OCI-LY3 (cell line): ENCODE measurements around the gene CD96.

Experiments used
- EZH2phosphoT487 ChIP-seq: fragments of 200-600 bp; shearing (Covaris generic); IDR thresholded peaks from 2 replicates; pipeline ENCODE4 v1.6.1; 2018; ENCODE audit warnings: antibody characterized with exemption, mixed run types, low read depth
- TF ChIP-seq, protein P1 (sequence below): fragments of 200-600, 300-600 bp; sonication (generic); IDR thresholded peaks from 2 replicates; pipeline ENCODE4 v1.5.1; 2014; ENCODE audit warnings: antibody characterized with exemption, low read length, low read depth

DNA sequence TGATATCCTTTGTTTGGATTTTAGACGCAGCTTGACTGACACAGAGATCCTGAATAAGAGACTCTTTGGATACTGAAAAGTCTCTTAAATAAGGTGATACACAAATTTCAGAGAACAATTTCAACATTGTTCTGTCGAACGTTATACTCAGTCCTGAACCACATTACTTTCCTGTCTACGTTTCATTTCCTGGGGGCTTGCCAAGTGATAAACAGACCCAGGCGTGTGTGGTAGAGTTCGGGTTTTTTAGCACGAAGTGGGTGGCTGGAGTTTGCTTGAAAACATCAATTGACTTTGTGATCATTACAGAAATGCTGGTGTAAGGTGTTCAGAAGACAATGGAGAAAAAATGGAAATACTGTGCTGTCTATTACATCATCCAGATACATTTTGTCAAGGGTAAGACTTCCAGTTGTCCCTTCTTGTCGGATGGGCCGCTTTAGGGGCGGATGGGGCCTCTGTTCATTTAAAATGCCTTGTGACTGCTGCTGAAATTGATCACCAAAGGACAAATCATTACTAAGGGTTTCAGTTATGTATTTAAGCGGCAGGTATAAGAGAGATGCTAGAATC lies at the start of gene CD96:
- TF ChIP-seq, protein P1, sequence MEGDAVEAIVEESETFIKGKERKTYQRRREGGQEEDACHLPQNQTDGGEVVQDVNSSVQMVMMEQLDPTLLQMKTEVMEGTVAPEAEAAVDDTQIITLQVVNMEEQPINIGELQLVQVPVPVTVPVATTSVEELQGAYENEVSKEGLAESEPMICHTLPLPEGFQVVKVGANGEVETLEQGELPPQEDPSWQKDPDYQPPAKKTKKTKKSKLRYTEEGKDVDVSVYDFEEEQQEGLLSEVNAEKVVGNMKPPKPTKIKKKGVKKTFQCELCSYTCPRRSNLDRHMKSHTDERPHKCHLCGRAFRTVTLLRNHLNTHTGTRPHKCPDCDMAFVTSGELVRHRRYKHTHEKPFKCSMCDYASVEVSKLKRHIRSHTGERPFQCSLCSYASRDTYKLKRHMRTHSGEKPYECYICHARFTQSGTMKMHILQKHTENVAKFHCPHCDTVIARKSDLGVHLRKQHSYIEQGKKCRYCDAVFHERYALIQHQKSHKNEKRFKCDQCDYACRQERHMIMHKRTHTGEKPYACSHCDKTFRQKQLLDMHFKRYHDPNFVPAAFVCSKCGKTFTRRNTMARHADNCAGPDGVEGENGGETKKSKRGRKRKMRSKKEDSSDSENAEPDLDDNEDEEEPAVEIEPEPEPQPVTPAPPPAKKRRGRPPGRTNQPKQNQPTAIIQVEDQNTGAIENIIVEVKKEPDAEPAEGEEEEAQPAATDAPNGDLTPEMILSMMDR = no peak
- no peak for TF ChIP-seq EZH2phosphoT487
